CD4-positive, CD25-positive, alpha-beta regulatory T cell (primary cell): ENCODE measurements around the gene PCGF3. TPM values are rescaled to one million over a fixed set of nuclear protein-coding genes. Genes with fewer than 3 reads are reported as not detected.
A peak's percentile ranks its signal among the peaks of the same experiment; 100 is the strongest.

ENCODE experiments used
- ATAC-seq, 2 donors: fragments of 150-1000 bp; cut with Tn5 transposase; one replicate each; pipeline ENCODE4 v1.10.0; 2021; ENCODE audit warnings: low read depth in 2 of 2, moderate number of reproducible peaks in 2 of 2, moderate library complexity in 1 of 2
- DNase-seq, 3 donors: peaks; one replicate each; pipeline versions ENCODE4 v3.0.0 to v3.0.0-alpha.2; 2012 to 2022; ENCODE audit warnings: mixed read lengths in 1 of 3
- H3K27ac ChIP-seq: one replicate; pipeline ENCODE4 v1.7.0; 2013; ENCODE audit warnings: mild to moderate bottlenecking, low read length; ENCODE audit not compliant: insufficient read depth, poor library complexity, severe bottlenecking
- H3K27me3 ChIP-seq: one replicate; pipeline ENCODE4 v1.7.0; 2013; ENCODE audit warnings: low read length; ENCODE audit not compliant: control insufficient read depth, insufficient read depth
- H3K36me3 ChIP-seq: one replicate; pipeline ENCODE4 v1.7.0; 2013; ENCODE audit warnings: mild to moderate bottlenecking, low read length, moderate library complexity; ENCODE audit not compliant: control insufficient read depth, insufficient read depth
- H3K4me1 ChIP-seq: 2 replicates; pipeline ENCODE4 v1.7.0; 2013; ENCODE audit warnings: mild to moderate bottlenecking, low read length; ENCODE audit not compliant: insufficient read depth, control insufficient read depth, poor library complexity, severe bottlenecking
- H3K4me3 ChIP-seq: one replicate; pipeline ENCODE4 v1.7.0; 2013; ENCODE audit warnings: low read depth, mild to moderate bottlenecking, low read length, moderate library complexity
- H3K9me3 ChIP-seq, 2 experiments: 1 replicate in 1 of 2; 2 replicates in 1 of 2; pipeline ENCODE4 v1.7.0; 2013; ENCODE audit warnings: low read length in 2 of 2, mild to moderate bottlenecking in 1 of 2, moderate library complexity in 1 of 2; ENCODE audit not compliant: control insufficient read depth in 2 of 2
- H3K27ac Mint-ChIP-seq, 3 donors: one replicate each; pipeline ENCODE4 v1.8.0; 2020 to 2022; ENCODE audit warnings: mild to moderate bottlenecking in 3 of 3, mixed read lengths in 3 of 3, moderate library complexity in 2 of 3
- H3K27me3 Mint-ChIP-seq: one replicate; pipeline ENCODE4 v1.8.0; 2022; ENCODE audit warnings: mild to moderate bottlenecking, mixed read lengths
- H3K36me3 Mint-ChIP-seq: one replicate; pipeline ENCODE4 v1.8.0; 2020; ENCODE audit warnings: mixed read lengths
- H3K4me1 Mint-ChIP-seq, 4 donors: one replicate each; pipeline ENCODE4 v1.8.0; 2020 to 2022; ENCODE audit warnings: mixed read lengths in 4 of 4, mild to moderate bottlenecking in 1 of 4
- H3K4me3 Mint-ChIP-seq, 4 donors: one replicate each; pipeline ENCODE4 v1.8.0; 2020 to 2022; ENCODE audit warnings: mild to moderate bottlenecking in 4 of 4, mixed read lengths in 4 of 4, moderate library complexity in 3 of 4
- H3K9me3 Mint-ChIP-seq, 7 donors: one replicate each; pipeline ENCODE4 v1.8.0; 2020 to 2022; ENCODE audit warnings: mixed read lengths in 7 of 7, mild to moderate bottlenecking in 3 of 7, moderate library complexity in 2 of 7
- polyA plus RNA-seq, 4 donors: library from polyadenylated mRNA; unstranded; fragments of 300-500 nt; fragmentation: Illumina TruSeq; gene quantifications; one replicate each; pipeline ENCODE4 v1.2.3, GENCODE V29; 2021
- total RNA-seq: library from RNA; stranded (reverse); gene quantifications from one replicate; pipeline ENCODE4 v1.2.3, GENCODE V29; 2022

The PCGF3 gene
- total and polyA plus RNA-seq, 5 donors from 2014 or later, result 3.2 to 71.8 (median 4.8) TPM

DNA sequence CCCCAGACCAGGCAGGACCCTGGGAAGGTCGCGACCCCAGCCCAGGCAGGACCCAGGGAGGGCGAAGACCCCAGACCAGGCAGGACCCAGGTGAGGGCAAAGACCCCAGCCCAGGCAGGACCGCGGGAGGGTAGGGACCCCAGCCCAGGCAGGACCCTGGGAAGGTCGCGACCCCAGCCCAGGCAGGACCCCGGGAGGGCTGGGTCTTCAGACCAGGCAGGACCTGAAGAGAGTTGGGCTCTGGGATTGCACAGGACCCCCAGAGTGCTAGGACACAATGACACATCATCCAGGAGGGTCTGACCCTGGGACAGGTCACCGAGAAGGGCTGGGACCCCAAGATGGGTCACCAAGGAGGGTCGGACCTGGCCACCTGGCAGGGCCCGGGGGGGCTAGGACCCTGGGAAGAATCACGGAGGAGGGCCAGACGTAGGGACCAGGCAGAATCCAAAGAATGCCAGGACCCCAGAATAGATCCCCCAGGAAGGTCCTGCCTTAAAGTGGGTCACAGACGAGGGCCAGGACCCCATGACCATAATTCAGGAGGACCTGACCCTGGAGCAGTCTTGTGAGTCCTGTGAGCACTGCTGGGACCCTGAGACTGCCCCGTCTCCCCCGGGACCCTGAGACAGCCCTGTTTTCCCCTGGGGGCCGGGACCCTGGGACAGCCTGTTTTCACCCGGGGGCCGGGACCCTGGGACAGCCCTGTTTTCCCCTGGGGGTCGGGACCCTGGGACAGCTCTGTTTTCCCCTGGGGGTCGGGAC lies 1.4 kb downstream of the PCGF3 start:
- Histone ChIP-seq H3K27ac (no peak overlapping the region), H3K9me3 (no peaks in the 10 kb centered on the region), H3K27me3 (no peaks in the 10 kb centered on the region), H3K4me1 (peaks cover 34% of the 10 kb centered on the region), H3K4me3 (no peak overlapping the region), H3K36me3 (peaks cover 2% of the 10 kb centered on the region)
- DNase-seq, result no peak
- Mint-ChIP-seq H3K27me3 (no peaks in the 10 kb centered on the region), H3K27ac (no peak overlapping the region), H3K9me3 (no peaks in the 10 kb centered on the region), H3K4me1 (peaks cover 10 to 33% (median 23%) of the 10 kb centered on the region in 4 donors), H3K36me3 (peaks cover 7% of the 10 kb centered on the region), H3K4me3 (peak overlapping the region in 2 of 4 donors; percentile 15 to 28)
- no peak for ATAC-seq

DNA sequence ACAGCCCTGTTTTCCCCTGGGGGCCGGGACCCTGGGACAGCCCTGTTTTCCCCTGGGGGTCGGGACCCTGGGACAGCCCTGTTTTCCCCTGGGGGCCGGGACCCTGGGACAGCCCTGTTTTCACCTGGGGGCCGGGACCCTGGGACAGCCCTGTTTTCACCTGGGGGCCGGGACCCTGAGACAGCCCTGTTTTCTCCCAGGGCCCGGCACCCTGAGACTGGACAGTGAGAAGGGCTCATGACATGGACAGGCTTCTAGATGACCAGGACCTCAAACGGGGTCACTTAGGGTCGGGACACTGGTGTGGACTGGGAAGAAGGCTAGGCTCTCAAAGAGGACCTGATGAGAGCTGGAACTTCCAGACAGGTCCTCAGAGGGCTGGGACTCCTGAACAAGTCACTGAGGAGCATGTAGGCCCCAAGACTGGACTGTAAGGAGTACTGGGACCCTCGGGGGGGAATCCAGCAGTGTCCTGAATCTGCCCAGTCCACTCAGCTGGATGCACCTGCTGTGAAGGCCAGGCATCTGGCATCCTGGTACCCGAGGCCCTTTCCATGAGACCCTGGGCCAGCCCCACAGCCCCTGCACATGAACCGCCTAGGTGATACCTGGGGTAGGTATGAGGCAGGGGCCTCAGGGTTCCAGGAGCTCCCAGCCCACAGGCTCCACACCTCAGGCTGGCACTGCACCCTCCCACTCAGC lies 2.4 kb downstream of the PCGF3 start:
- ATAC-seq (no peak), DNase-seq (no peak)
- Mint-ChIP-seq H3K4me3 (peak overlapping the region; percentile 67 to 84 (median 76)), H3K36me3 (peaks cover 7% of the 10 kb centered on the region), H3K27me3 (no peaks in the 10 kb centered on the region), H3K27ac (peak overlapping the region in 1 of 3 donors; percentile 78), H3K9me3 (no peaks in the 10 kb centered on the region), H3K4me1 (peaks cover 10 to 35% (median 27%) of the 10 kb centered on the region in 4 donors)
- no peak overlapping the region for H3K4me3 ChIP-seq
- peaks cover 2% of the 10 kb centered on the region for H3K36me3 ChIP-seq
- H3K27ac ChIP-seq, result no peak overlapping the region
- peaks cover 34% of the 10 kb centered on the region for H3K4me1 ChIP-seq
- H3K27me3 ChIP-seq, result no peaks in the 10 kb centered on the region
- H3K9me3 ChIP-seq, result no peaks in the 10 kb centered on the region

DNA sequence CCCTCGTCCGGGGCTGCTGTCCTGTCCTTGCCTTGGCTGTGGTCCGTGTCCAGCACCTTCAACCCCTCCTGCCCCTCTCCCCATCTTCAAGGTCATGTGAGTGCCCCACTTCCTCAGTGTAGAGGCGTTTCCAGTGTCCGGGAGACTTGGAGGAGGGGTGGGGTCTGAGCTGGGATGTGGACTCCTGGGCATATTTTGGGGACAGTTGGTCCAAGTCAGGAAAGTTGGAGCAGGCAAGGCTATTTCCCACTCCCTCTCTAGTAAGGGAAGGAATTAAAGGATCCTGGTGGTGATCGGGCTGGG lies 3.0 kb downstream of the PCGF3 start:
- peak overlapping the region; percentile 29 to 90 (median 78) for H3K27ac Mint-ChIP-seq
- H3K27me3 Mint-ChIP-seq, result no peaks in the 10 kb centered on the region
- Histone ChIP-seq H3K27ac (no peak overlapping the region), H3K4me1 (peaks cover 34% of the 10 kb centered on the region), H3K9me3 (no peaks in the 10 kb centered on the region), H3K4me3 (no peak overlapping the region), H3K36me3 (peaks cover 2% of the 10 kb centered on the region), H3K27me3 (no peaks in the 10 kb centered on the region)
- no peaks in the 10 kb centered on the region for H3K9me3 Mint-ChIP-seq
- H3K36me3 Mint-ChIP-seq, result peaks cover 7% of the 10 kb centered on the region
- H3K4me1 Mint-ChIP-seq, result peaks cover 10 to 35% (median 27%) of the 10 kb centered on the region in 4 donors
- ATAC-seq, result no peak
- H3K4me3 Mint-ChIP-seq, result peak overlapping the region; percentile 33 to 84 (median 72)
- no peak for DNase-seq

DNA sequence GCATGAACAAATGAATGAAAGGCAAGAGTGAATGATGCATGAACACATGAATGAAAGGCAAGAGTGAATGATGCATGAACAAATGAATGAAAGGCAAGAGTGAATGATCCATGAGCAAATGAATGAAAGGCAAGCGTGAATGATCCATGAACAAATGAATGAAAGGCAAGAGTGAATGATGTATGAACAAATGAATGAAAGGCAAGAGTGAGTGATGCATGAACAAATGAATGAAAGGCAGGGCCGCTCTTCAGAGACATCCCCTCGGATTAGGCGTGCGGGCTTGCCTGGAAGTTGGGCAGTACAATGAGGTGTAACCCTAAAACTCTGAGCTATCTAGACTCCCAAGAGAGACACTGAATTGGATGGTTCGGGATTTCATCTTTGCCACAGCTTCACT lies 3.7 kb downstream of the PCGF3 start:
- no peak overlapping the region for H3K4me3 ChIP-seq
- H3K27me3 ChIP-seq, result no peaks in the 10 kb centered on the region
- Mint-ChIP-seq H3K4me3 (peak overlapping the region in 3 of 4 donors; percentile 35 to 87 (median 61)), H3K4me1 (peaks cover 10 to 36% (median 27%) of the 10 kb centered on the region in 4 donors), H3K36me3 (peaks cover 7% of the 10 kb centered on the region), H3K27ac (no peak overlapping the region), H3K9me3 (no peaks in the 10 kb centered on the region), H3K27me3 (no peaks in the 10 kb centered on the region)
- H3K27ac ChIP-seq, result no peak overlapping the region
- DNase-seq, result no peak
- H3K36me3 ChIP-seq, result peaks cover 2% of the 10 kb centered on the region
- H3K4me1 ChIP-seq, result peaks cover 34% of the 10 kb centered on the region
- ATAC-seq, result no peak
- H3K9me3 ChIP-seq, result no peaks in the 10 kb centered on the region

DNA sequence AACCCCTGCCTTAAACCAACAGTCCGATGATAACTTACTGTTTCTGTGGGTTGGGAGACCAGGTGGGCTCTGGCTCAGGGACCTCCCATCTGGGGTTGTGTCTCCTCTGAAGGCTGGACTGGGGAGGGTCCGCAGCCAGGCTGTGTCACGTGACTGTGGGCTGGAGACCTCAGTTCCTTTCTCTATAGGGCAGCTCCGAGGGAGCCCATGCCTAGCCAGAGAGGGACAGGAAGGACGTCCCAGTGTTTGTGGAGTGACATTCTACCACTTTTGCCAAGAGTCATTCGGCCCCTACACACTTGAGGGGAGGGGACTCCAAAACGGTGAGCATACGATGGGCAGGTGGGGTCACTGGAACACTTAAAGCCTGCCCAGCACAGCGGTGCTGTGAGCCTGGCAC lies 4.5 kb downstream of the PCGF3 start:
- Mint-ChIP-seq H3K27me3 (no peaks in the 10 kb centered on the region), H3K27ac (peak overlapping the region in 1 of 3 donors; percentile 31), H3K9me3 (no peaks in the 10 kb centered on the region), H3K36me3 (peaks cover 7% of the 10 kb centered on the region), H3K4me1 (peaks cover 10 to 40% (median 29%) of the 10 kb centered on the region in 4 donors), H3K4me3 (peak overlapping the region in 2 of 4 donors; percentile 37 to 87)
- Histone ChIP-seq H3K4me1 (peaks cover 30% of the 10 kb centered on the region), H3K27ac (no peak overlapping the region), H3K27me3 (no peaks in the 10 kb centered on the region), H3K4me3 (no peak overlapping the region), H3K36me3 (peaks cover 2% of the 10 kb centered on the region), H3K9me3 (no peaks in the 10 kb centered on the region)
- DNase-seq (no peak), ATAC-seq (no peak)

DNA sequence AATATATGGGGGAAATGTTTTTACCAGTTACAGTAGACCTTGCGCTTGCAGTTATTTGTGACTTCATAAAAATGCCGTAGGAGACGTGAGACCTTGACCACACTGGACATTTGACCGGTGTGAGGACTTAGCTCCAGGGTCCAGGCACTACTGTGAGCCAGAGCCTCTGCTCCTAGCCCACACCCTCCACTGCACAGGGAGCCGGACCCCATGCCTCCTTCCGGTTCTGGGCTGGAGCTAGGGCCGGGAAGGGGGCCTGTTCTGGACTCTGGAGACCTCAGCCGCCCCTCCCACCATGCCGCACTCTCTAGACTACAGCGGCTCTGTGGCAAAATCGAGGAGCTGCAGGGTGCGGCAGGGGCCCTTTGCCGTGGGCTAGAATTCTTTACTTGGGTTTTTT lies 5.3 kb downstream of the PCGF3 start:
- no peak overlapping the region for H3K27ac Mint-ChIP-seq

DNA sequence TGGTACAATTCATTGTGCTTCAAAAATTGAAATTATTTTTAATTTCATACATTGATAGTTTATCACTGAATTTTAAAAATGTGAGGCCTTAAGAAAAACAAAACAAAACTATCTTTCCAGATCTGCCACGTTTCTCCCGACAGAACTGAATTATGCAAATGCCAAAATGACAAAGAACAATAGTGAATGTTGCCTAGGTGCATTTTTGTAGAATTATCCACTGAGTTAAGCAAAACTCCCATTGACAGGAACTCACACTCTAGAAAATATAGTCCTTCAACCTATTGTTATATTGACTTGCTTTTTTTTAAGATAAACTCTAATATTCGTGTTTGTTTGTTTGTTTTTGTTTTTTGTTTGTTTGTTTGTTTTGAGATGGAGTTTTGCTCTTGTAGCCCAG lies 6.5 kb downstream of the PCGF3 start:
- Mint-ChIP-seq H3K36me3 (peaks cover 7% of the 10 kb centered on the region), H3K4me3 (no peak overlapping the region), H3K27me3 (no peaks in the 10 kb centered on the region), H3K9me3 (no peaks in the 10 kb centered on the region), H3K4me1 (peaks cover 10 to 41% (median 27%) of the 10 kb centered on the region in 4 donors), H3K27ac (no peak overlapping the region)
- Histone ChIP-seq H3K4me1 (peaks cover 15% of the 10 kb centered on the region), H3K9me3 (no peaks in the 10 kb centered on the region), H3K27me3 (no peaks in the 10 kb centered on the region), H3K36me3 (peaks cover 2% of the 10 kb centered on the region), H3K4me3 (no peak overlapping the region), H3K27ac (no peak overlapping the region)
- ATAC-seq (no peak), DNase-seq (no peak)

More for the DNA sequence above, 5.3 kb downstream of the PCGF3 start:
- H3K36me3 ChIP-seq, result peaks cover 2% of the 10 kb centered on the region
- Mint-ChIP-seq H3K36me3 (peaks cover 7% of the 10 kb centered on the region), H3K9me3 (no peaks in the 10 kb centered on the region), H3K4me3 (peak overlapping the region in 1 of 4 donors; percentile 7), H3K4me1 (peaks cover 10 to 40% (median 27%) of the 10 kb centered on the region in 4 donors), H3K27me3 (no peaks in the 10 kb centered on the region)
- no peaks in the 10 kb centered on the region for H3K27me3 ChIP-seq
- DNase-seq (no peak), ATAC-seq (no peak)
- no peak overlapping the region for H3K27ac ChIP-seq
- peaks cover 26% of the 10 kb centered on the region for H3K4me1 ChIP-seq
- H3K9me3 ChIP-seq, result no peaks in the 10 kb centered on the region
- no peak overlapping the region for H3K4me3 ChIP-seq
